Measurements from ENCODE around the gene ZDHHC14. TPM values are rescaled to one million over a fixed set of nuclear protein-coding genes. Genes with fewer than 3 reads are reported as not detected.

The ZDHHC14 gene
- total and polyA plus RNA-seq, 2 experiments from 2014 or later: 3.0 to 7.4 TPM

DNA sequence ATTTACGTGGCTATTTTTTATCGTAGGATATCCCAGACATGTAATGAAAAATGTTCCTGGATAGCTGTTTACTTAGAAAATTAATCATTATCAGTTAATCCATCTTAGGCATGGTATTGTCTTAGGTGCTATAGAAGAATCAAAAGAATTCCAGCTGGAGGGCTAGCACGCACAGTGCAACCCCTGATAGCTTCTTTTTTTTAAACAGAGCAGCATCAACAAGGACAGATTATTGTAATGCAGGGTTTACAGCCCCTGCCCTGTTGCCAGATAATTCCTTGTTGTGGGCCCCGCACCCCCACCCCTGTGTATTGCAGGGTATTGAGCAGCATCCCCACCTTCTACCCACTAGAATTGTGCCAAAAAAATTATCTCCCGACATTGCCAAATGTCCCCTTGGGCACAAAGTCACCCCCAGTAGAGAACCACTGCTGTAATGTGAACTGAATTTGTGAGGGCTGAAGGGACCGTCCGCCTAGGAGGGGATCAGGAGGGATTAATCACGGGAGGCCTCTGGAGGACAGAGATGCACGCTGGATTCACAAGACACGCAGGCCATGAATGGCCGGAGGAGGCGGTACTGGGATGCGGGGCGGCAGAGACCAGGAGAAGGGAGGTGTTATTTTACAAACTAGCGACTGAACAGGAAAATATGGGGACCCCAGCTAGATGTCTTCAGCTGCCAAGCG is 174.6 kb downstream of the ZDHHC14 start (continued):
- no peak for TF ChIP-seq EZH2phosphoT487 (IDR thresholded peaks at IDR 0.05; ENCODE audit: unreplicated experiment)

DNA sequence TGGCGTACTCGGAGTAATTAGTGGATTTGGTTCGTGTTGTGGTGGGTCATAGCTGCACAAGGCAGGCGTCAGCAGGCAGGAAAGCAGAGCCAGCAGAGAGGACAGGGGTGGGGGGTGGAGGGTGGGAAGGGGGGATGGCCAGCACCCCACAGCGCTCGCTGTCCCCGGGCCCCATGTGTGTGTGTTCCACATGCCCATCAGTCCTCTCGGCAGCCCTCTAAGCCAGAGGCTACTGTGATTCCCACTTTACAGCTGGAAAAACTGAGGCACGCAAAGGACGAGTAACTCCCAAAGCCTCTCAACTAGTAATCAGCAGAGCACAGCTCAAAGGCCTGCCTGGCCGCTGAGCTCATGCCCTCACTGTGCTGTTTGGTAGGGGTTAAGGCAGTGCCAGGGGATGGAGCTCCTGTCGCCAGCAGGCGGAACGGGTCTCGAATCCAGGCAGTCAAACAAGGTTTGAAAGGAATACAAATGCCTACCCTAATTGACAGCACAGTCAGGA is 175.2 kb downstream of the ZDHHC14 start:
- Mint-ChIP-seq H3K9me3 (no peaks in the 10 kb centered on the region; the same call in 2 of the 3 replicates), H3K4me3 (no peak overlapping the region), H3K4me1 (peaks cover 59% of the 10 kb centered on the region), H3K27ac (peak overlapping the region; percentile 11; the same call in 1 of the 2 replicates), H3K36me3 (ENCODE audit: low read depth) (no peaks in the 10 kb centered on the region), H3K27me3 (ENCODE audit: insufficient read depth, low read depth, poor library complexity) (peaks cover 6% of the 10 kb centered on the region)
- no peak overlapping the region for H3K4me3 ChIP-seq
- H3K4me2 ChIP-seq: no peak overlapping the region
- H3F3A ChIP-seq (replicated peaks; ENCODE audit: low read depth): peaks cover 14% of the 10 kb centered on the region
- ATAC-seq (no peak), DNase-seq (ENCODE audit: low spot score) (no peak)
- H3K4me1 ChIP-seq (ENCODE audit: insufficient read depth): peaks cover 36% of the 10 kb centered on the region
- H4K20me1 ChIP-seq (replicated peaks; ENCODE audit: insufficient read depth): no peaks in the 10 kb centered on the region
- H3K79me2 ChIP-seq (replicated peaks; ENCODE audit: insufficient read depth): no peaks in the 10 kb centered on the region
- H2AFZ ChIP-seq: no peak overlapping the region
- H3K27ac ChIP-seq (ENCODE audit: low read depth): no peak overlapping the region
- peaks cover 3% of the 10 kb centered on the region; the same call in 1 of the 2 replicates for H3K9me2 ChIP-seq (ENCODE audit: insufficient read depth)
- H3K36me3 ChIP-seq (ENCODE audit: insufficient read depth): no peaks in the 10 kb centered on the region
- H3K27me3 ChIP-seq (ENCODE audit: insufficient read depth): no peaks in the 10 kb centered on the region
- TF ChIP-seq EZH2 (IDR thresholded peaks at IDR 0.05; ENCODE audit: low read depth, unreplicated experiment) (no peak), POLR2AphosphoS5 (IDR thresholded peaks at IDR 0.05; ENCODE audit: low read depth) (no peak), NANOG (IDR thresholded peaks at IDR 0.05; ENCODE audit: borderline replicate concordance) (no peak), ZNF114 (CRISPR knock-in tag; IDR thresholded peaks at IDR 0.05) (no peak), CREB1 (CRISPR knock-in tag; IDR thresholded peaks at IDR 0.05; ENCODE audit: low read depth) (no peak), EZH2phosphoT487 (IDR thresholded peaks at IDR 0.05; ENCODE audit: unreplicated experiment) (no peak), JUNB (IDR thresholded peaks at IDR 0.05; ENCODE audit: unreplicated experiment) (no peak), ZNF462 (CRISPR knock-in tag; IDR thresholded peaks at IDR 0.05) (no peak), STAT1 (IDR thresholded peaks at IDR 0.05; ENCODE audit: unreplicated experiment) (no peak)
- TF ChIP-seq, protein P1, sequence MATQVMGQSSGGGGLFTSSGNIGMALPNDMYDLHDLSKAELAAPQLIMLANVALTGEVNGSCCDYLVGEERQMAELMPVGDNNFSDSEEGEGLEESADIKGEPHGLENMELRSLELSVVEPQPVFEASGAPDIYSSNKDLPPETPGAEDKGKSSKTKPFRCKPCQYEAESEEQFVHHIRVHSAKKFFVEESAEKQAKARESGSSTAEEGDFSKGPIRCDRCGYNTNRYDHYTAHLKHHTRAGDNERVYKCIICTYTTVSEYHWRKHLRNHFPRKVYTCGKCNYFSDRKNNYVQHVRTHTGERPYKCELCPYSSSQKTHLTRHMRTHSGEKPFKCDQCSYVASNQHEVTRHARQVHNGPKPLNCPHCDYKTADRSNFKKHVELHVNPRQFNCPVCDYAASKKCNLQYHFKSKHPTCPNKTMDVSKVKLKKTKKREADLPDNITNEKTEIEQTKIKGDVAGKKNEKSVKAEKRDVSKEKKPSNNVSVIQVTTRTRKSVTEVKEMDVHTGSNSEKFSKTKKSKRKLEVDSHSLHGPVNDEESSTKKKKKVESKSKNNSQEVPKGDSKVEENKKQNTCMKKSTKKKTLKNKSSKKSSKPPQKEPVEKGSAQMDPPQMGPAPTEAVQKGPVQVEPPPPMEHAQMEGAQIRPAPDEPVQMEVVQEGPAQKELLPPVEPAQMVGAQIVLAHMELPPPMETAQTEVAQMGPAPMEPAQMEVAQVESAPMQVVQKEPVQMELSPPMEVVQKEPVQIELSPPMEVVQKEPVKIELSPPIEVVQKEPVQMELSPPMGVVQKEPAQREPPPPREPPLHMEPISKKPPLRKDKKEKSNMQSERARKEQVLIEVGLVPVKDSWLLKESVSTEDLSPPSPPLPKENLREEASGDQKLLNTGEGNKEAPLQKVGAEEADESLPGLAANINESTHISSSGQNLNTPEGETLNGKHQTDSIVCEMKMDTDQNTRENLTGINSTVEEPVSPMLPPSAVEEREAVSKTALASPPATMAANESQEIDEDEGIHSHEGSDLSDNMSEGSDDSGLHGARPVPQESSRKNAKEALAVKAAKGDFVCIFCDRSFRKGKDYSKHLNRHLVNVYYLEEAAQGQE (IDR thresholded peaks at IDR 0.05; ENCODE audit: unreplicated experiment): no peak
- TF ChIP-seq, protein P2, sequence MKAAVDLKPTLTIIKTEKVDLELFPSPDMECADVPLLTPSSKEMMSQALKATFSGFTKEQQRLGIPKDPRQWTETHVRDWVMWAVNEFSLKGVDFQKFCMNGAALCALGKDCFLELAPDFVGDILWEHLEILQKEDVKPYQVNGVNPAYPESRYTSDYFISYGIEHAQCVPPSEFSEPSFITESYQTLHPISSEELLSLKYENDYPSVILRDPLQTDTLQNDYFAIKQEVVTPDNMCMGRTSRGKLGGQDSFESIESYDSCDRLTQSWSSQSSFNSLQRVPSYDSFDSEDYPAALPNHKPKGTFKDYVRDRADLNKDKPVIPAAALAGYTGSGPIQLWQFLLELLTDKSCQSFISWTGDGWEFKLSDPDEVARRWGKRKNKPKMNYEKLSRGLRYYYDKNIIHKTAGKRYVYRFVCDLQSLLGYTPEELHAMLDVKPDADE (IDR thresholded peaks at IDR 0.05): no peak
- TF ChIP-seq, protein P3, sequence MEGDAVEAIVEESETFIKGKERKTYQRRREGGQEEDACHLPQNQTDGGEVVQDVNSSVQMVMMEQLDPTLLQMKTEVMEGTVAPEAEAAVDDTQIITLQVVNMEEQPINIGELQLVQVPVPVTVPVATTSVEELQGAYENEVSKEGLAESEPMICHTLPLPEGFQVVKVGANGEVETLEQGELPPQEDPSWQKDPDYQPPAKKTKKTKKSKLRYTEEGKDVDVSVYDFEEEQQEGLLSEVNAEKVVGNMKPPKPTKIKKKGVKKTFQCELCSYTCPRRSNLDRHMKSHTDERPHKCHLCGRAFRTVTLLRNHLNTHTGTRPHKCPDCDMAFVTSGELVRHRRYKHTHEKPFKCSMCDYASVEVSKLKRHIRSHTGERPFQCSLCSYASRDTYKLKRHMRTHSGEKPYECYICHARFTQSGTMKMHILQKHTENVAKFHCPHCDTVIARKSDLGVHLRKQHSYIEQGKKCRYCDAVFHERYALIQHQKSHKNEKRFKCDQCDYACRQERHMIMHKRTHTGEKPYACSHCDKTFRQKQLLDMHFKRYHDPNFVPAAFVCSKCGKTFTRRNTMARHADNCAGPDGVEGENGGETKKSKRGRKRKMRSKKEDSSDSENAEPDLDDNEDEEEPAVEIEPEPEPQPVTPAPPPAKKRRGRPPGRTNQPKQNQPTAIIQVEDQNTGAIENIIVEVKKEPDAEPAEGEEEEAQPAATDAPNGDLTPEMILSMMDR (conservative IDR thresholded peaks at IDR 0.05; ENCODE audit: low read depth in 2 of 2): no peak
